HG03457 (cell line): ENCODE data around the gene PHOSPHO2.
A peak's percentile ranks its signal among the peaks of the same experiment; 100 is the strongest.

Source experiments
- ATAC-seq: cut with Tn5 transposase; IDR thresholded peaks from one replicate; pipeline ENCODE4 v1.9.1; 2021; ENCODE audit warnings: moderate number of reproducible peaks; ENCODE audit not compliant: unreplicated experiment

The PHOSPHO2 gene, protein sequence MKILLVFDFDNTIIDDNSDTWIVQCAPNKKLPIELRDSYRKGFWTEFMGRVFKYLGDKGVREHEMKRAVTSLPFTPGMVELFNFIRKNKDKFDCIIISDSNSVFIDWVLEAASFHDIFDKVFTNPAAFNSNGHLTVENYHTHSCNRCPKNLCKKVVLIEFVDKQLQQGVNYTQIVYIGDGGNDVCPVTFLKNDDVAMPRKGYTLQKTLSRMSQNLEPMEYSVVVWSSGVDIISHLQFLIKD

DNA sequence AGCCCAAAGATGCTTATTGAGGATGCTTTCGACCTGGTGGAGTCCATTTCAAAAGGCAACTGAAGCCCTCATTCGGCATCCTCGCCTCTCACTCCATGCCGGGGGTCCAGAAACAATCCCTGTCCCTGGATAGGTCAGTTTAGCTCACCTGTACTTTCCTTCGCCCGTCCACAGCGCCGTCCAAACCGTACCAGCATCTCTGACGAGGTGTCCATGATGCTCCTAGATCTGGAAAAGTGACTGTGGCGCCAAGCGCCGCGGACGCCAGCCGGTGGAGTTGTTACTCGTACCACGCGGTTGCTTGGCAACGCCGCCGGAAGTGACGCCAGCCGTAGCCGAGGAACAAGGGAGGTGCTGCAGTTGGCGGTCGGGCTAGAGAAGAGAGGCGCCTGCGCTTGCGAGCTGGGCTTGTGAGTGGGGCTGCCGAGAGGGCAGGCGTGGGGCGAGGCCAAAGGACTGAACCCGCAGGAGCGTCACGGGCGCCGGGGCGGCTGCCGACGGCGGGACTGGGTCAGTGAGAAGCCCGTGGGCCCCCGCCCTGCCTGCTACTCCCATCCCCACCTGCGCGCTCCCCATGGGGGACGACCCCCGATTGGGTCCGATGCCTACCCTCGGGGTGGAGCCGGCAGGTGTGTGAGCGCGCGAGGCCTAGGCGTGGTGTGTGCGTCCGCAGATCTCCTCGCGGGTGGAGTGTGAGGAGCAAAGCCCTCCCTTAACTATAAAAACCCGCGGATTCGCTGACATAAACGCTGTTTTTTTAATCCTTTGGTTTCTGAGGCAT, at the start of gene PHOSPHO2, which contains the start of gene CFAP210:
TSS of gene PHOSPHO2 (plus strand) at position 357 of the 781 bp plus-strand sequence. CDS start 6,503 bp downstream, outside the sequence.
TSS of gene CFAP210 (minus strand) at position 293 of the 781 bp plus-strand sequence. CDS start at position 215, 78 bp downstream.
- ATAC-seq, result peak; percentile 99

DNA sequence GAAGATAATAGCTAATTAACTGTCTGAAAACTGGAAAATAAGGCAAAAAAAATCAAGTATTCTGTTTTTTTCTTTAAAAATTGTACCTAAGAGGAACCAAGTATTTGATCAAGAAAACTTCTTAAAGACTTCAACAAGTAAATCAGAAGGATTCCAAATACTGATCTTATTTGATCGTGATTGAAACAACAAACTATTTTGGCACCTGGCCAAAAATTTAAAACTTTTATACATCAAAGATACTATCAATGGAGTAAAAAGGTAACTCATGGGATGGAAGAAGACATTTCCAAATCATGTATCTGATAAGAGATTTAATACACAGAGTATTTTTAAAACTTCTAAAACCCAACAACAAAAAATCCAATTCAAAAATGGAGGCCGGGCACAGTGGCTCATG, 46.8 kb upstream of the PHOSPHO2 start:
- ATAC-seq, result no peak

DNA sequence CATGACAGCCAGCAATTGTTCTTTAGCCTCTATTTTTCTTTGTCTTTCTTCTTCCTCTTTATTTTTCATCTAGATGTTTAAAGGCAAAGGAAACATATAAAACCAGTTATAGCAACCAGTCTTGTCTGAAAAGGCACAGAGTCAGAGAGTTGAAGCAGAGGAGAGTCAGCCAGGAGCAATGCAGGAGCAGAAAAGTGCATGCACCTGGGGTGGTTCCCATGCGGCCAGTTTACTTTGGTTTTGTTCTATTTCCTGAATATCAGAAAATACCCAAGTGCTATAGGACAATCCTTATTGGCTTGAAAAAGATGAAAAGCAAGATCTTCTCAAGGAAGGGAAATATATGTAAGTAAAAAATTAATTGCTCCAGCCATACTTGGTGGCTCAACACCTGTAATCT, 45.0 kb upstream of the PHOSPHO2 start:
- ATAC-seq, result no peak

DNA sequence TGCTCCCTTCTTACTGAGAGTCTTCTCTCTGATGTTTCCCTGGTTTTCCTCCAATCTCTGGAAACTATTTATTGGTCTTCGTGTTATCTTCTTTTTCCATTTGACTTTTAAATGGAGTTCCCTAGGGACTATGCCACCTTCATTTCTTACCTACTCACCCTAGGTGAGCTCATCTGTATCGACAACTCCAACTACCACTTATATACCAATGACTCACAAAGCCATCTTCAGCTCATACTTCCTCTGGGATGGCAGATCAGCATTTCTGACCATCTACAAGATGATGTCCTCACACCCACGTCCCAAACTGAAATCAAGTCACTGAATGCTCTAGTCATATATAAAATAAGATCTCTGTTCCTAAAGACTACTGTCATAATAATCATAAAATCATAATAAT, 40.6 kb upstream of the PHOSPHO2 start:
- ATAC-seq, result no peak

DNA sequence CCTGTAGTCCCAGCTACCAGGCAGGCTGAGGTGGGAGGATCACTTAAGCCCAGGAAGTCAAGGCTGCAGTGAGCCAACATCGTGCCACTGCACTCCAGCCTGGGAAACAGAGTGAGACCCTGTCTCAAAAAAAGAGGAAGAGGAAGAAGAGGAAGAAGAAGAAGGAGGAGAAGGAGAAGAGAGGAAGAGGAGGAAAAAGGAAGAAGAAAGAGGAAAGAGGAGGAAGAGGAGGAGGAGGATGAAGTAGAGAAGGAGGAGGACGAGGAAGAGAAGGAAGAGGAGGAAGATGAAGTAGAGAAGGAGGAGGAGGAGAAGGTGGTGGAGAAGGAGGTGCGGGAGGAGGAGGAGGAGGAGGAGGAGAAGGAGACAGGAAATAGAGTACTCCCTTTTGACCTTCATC, 38.1 kb upstream of the PHOSPHO2 start:
- ATAC-seq, result no peak

DNA sequence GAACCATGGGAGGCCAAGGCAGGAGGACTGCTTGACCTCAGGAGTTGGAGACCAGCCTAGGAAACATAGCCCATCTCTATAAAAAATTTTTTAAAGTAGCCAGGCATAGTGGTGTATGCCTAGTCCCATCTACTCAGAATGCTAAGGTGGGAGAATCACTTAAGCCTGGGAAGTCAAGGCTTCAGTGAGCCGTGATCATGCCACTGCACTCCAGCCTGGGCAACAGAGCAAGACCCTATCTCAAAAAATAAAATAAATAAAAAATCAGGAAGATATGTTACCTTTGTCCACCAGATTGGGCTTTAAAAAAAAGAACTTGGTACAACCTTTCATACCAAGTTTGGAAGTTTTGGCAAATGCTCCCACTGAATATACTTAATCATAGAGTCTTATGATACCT, 35.4 kb upstream of the PHOSPHO2 start:
- no peak for ATAC-seq

DNA sequence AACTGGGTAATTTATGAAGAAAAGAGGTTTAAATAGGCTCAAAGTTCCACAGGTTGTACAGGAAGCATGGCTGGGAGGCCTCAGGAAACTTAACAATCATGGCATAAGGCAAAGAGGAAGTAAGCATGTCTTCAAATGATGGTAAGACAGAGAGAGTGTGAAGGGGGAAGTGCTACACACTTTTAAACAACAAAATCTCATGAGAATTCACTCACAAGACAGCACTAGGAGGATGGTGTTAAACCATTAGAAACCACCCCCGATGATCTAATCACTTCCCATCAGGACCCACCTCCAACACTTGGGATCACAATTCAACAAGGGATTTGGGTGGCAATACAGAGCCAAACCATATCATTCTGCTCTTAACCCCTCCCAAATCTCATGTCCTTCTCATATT, 34.9 kb upstream of the PHOSPHO2 start:
- ATAC-seq, result no peak

DNA sequence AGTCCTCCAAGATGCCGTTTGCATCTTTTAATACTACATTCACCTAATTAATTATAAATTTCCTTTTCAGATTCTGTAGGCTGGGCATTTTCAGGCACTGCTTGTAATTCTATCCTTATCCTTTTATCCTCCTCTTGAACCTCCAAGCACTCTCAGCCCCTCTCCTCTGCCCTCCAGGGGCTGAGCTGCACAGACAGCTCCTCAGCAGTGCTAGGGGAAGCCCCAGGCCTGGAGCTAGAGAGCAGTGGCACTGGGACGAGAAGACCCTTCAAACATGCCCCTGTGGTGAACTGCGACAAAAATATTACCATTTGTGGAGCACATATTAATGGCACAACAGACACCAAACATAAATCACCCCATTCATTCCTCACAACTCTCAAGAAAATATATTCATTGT, 33.0 kb upstream of the PHOSPHO2 start:
- ATAC-seq, result no peak

DNA sequence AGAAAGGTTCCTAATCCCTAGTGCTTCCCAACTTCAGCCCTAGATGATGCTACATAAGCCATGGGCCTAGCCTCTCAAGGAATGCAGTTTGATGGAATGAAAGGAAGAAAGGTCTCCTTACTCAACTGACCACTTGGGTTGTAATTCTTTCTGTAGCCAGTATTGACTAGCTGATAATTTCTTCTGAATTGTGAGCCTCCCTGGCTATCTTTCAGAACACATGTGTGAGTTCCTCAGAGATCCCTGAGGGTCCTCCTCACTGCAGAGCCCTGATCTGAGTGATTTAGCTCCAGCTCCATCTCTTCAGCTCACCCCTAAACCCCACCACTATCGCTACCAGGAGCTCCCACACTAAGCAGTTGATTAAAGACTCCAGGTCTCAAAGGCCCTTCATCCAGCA, 31.5 kb upstream of the PHOSPHO2 start:
- ATAC-seq, result no peak

DNA sequence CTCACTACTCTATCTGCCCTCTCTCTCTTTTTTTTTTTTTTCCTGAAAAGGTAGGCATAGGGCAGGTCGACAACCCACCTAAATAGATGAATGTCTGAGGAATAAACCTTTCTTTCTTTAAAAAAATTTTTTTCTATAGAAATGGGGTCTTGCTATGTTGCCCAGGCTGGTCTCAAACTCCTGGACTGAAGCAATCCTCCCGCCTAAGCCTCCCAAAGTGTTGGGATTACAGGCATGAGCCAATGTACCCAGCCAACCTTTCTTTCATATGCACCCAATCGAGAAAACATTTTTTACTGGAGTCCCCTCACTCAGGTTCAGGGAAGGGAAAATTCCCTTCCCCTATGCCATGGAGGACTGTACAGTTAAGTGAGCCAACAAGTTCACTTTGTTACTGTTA, 31.0 kb upstream of the PHOSPHO2 start:
- no peak for ATAC-seq

DNA sequence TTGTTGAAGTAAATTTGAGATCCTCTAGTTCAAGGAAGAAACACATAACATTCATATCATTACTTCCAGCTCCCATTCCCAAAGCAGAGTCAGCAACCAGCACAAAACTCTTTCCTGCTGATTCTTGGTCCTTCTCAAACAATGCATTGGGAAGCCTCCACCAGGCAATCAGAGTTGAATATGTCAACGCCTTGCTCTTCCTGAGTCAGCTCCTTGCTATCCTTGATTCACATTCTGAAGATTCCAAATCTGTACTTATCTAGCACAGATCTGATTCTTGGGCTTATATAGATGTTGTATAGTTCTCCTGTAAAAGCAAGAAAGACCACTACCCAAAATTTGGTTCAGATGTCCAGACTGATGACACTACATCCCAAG, 29.7 kb upstream of the PHOSPHO2 start:
- no peak for ATAC-seq

DNA sequence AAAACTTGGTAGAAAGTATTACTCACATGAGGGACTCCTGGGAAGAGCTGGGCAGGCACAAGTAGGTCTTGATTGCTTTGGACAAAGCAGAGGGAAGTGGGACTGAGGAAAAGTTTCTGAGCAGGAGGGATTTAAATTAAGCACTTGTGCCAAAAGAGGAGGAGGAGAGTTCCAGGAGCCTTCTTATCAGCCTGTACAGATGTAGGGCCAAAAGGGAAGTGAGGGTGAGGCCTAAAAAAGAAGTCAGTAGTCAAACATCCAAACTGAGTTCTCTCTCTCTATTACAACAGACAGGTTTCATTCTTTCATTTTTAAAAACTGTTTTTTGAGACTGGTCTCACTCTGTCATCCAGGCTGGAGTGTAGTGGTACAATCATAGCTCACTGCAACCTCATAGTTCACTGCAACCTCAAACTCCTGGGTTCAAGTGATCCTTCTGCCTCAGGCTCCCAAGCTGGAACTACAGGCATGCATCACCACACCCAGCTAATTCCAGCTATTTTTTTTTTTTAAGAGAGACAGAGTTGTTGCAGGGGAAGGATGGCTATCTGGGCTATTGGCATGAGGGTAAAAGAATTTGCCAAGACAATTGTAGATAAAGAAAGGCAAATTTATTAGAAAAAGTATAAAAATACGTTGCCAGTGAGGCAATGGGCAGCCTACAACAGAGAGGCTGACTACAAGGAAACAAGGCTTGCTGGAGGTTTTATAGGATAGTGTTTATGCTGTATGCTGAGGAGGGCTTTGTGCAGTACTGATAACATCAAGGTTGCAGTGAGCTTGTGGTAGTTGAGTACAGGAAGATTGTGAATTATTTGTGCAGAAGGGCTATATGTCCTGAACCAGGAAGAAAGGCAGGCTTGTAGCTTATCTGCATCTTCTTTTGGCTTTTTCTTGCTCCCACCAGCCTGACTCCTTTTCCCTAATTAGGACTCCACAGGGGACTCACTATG, 29.0 kb upstream of the PHOSPHO2 start:
- no peak for ATAC-seq

DNA sequence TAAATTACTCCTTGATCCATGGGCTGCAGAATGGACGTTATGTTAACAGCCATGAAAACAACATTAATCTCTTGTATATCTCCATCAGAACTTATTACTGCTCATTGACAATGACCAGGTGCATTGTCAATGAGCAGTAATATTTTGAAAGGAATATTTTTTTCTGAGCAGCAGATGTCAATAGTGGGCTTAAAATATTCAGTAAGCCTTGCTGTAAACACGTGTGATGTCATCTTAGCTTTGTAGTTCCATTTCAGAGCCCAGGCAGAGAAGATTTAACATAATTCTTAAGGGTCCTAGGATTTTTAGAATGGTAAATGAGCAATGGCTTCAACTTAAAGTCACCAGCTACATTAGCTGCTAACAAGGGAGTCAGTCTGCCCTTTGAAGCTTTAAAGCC, 26.7 kb upstream of the PHOSPHO2 start:
- no peak for ATAC-seq

DNA sequence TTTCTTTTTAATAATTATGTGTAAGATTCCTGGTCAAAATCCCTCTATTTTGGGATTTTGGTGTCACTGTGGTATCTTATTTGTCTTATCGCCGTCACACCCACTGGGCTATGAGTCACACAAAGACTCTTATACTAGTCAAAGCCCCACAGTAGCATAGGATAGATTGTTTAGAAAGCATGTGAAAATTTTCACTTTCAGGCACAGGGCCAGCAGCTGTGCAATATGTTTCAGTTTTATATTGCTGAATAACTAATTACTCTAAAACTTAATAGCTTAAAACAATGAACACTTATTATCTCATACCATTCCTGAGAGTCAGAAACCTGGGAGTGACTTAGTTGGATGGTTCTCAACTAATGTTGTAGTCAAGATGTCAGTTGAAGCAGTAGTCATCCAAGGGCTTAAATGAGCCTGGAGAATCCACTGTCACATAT, 24.0 kb upstream of the PHOSPHO2 start:
- no peak for ATAC-seq

DNA sequence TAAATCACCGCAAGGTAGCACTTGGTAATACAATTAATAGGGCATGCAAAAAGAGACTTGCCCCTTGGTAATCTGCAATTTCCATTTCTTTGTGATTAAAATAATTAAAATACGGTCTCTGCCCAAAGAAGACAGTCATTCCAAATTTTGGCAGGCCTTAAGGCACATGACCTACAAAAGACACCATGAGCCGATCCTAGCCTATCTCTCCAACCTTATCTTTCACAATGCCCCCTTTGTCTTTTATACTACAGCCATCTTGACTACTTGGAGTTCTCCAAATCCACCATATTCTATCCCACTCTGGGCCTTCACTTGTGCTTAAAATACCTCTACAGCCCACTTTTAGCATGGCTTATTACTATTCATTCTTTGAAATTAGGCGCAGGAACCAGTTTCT, 23.3 kb upstream of the PHOSPHO2 start:
- ATAC-seq, result no peak

DNA sequence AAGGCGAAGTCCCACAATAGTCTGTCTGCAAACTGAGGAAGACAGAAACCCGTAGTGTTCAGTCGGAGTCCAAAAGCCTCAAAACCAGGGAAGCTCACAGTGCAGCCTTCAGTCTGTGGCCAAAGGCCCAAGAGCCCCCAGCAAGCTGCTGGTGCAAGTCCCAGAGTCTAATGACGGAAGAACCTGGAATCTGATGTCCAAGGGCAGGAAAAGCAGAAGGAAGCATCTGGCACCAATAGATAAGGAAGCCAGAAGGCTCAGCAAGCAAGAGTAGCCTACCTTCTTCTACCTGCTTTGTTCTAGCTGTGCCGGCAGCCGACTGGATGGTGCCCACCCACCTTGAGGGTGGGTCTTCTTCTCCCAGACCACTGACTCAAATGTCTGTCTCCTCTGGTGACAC, 21.9 kb upstream of the PHOSPHO2 start:
- ATAC-seq, result no peak

DNA sequence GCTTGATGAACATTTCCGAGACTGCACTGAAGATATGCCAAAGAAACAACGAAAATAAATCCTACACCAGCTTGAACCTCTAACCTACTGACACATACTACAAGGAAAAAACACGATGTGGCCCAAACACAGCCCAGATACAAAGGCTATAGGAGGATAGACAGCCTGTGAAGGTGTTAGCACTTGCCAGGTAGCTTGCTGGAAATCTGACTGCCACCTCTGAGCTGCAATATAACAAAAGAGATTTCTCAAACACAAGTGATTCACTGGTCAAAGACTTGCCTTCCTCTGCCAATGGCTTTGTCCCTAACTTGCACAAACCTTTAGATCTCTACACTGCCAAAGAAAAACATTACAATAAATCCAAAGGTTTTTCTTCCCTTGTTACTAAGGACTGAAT, 21.2 kb upstream of the PHOSPHO2 start:
- ATAC-seq, result no peak

DNA sequence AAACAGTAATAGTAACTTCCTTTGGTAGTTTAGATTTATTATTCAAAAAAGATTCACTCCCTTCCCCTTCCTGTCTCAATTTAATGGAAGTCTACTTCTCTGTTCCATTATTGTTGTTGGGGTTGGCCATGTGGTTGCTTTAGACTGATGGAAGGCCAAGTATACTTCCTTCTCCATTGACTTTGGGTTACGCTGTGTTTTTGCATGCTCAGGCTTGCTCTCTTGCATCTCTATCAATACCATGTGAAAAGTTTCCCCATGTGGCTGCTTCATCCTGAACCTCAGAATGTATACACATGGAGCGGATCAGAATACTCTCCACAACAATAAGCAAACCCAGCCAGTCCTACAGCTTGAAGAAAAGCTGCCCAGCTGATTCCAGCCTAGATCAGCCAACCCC, 20.3 kb upstream of the PHOSPHO2 start:
- ATAC-seq, result no peak

DNA sequence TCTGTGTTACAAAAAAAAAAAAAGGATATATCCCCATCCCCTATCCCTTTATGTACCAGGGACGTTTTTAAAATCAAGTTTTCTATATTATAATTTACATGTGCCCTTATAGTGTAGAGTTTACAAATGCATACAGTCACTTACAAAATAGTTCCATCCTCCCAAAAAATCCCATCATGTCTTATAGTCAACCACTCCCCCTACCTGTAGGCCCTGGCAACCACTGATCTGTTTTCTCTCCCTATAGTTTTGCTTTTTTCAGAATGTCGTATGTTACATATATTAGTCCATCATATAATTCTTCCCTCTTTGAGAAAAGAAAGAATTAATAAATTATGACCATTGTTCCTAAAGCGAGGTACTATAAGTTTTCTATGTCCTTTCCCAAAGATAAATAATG, 17.9 kb upstream of the PHOSPHO2 start:
- ATAC-seq, result no peak

DNA sequence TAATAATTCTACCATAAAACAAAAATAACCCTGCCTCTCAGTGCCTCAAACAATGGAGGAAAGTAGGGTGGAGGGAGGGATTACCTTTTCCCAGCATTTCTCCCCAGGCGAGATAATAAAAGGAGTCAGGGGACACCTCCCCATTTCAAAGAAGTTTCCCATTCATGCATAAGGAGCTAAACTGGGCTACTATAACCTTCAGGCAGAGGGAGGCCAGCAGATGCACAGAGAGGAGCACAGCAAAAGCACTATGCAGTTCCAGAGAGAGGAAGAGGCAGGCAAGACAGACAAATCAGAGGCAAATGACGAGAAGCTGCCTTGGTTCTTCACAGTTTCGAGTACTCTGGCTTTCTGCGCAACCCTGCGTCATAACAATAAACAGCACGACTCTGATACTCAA, 17.4 kb upstream of the PHOSPHO2 start:
- ATAC-seq, result no peak

DNA sequence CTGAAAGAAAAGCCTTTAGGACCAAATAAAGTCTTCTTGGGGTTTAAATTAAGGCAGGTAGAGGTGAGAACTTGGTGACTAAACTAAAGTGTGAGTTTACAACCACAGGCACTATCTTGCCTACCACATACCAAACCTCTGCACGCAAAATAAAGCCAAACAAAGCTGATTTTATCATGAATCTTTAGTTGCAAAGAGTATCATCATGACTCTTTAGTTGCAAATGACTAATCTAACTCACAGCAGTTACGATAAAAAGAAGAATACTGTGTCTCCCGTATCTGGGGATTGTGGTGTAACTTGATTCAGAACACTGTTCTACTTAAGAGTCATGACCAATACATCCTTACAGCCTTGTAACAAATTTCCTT, 11.2 kb upstream of the PHOSPHO2 start:
- no peak for ATAC-seq
